Measurements from ENCODE around the gene DCHS1. TPM values are rescaled to one million over a fixed set of nuclear protein-coding genes. Genes with fewer than 3 reads are reported as not detected.

DCHS1 gene
- total and polyA plus RNA-seq, 8 donors = 0.76 to 22.8 (median 13.2) TPM

- no peaks in the 10 kb centered on the region for H3K9me3 ChIP-seq
- H3K4me3 ChIP-seq = peak overlapping the region in 1 of 4 donors; percentile 20
- H3K4me1 ChIP-seq = peaks cover 4 to 48% (median 10%) of the 10 kb centered on the region in 4 donors
- TF ChIP-seq POLR2A (IDR thresholded peaks at IDR 0.05) (no peak), POLR2AphosphoS5 (IDR thresholded peaks at IDR 0.05) (no peak), CTCF (IDR thresholded peaks at IDR 0.05) (no peak), EP300 (IDR thresholded peaks at IDR 0.05) (no peak)
- peaks cover 0 to 19% (median 0%) of the 10 kb centered on the region in 4 donors for H3K36me3 ChIP-seq
- DNase-seq = no peak
- H3K27me3 ChIP-seq = no peaks in the 10 kb centered on the region
- WGBS, 5 donors = 61 to 81% (median 73%) methylated on average over 22 of the region's 22 CpGs
- H3K27ac ChIP-seq = peak overlapping the region in 1 of 5 donors; percentile 35
- intact Hi-C loops (cut with DNase I; ENCODE audit: low total_unique reads) = no loop called here
These were observed 84.1 kb downstream of the DCHS1 start for GRCh38 chr11:6571434-6572008.

Other genes starting within 250 kb of the DCHS1 start
- 10 to 100 TPM; 19.4 to 60.1 (median 26.6) TPM for gene APBB1, start 236.7 kb downstream of the DCHS1 start, total RNA-seq
- gene APBB1, start 236.7 kb downstream of the DCHS1 start, polyA plus RNA-seq = 10 to 100 TPM; 18.8 to 22.8 (median 19.5) TPM
- gene HPX, start 214.8 kb downstream of the DCHS1 start, total RNA-seq = 10 to 100 TPM in 1 of 5 donors, not detected in 4; 27.2 TPM
- gene HPX, start 214.8 kb downstream of the DCHS1 start, polyA plus RNA-seq = 1 to 10 TPM in 2 of 3 donors, under 1 TPM in 1; 0.31 to 2.0 (median 1.5) TPM
- gene TRIM3, start 181.9 kb downstream of the DCHS1 start, total RNA-seq = 100 to 1,000 TPM in 1 of 5 donors, 10 to 100 TPM in 4; 10.9 to 474 (median 34.2) TPM
- 10 to 100 TPM; 12.8 to 50.1 (median 16.7) TPM for gene TRIM3, start 181.9 kb downstream of the DCHS1 start, polyA plus RNA-seq
- 10 to 100 TPM; 44.0 to 91.1 (median 76.4) TPM for gene ARFIP2, start 174.5 kb downstream of the DCHS1 start, total RNA-seq
- gene ARFIP2, start 174.5 kb downstream of the DCHS1 start, polyA plus RNA-seq = 10 to 100 TPM; 44.8 to 69.7 (median 52.0) TPM
- 100 to 1,000 TPM in 1 of 5 donors, 10 to 100 TPM in 3, 1 to 10 TPM in 1; 9.3 to 103 (median 25.9) TPM for gene TIMM10B, start 174.3 kb downstream of the DCHS1 start, total RNA-seq
- 10 to 100 TPM; 14.9 to 25.8 (median 25.3) TPM for gene TIMM10B, start 174.3 kb downstream of the DCHS1 start, polyA plus RNA-seq
- gene DNHD1, start 158.5 kb downstream of the DCHS1 start, total RNA-seq = 10 to 100 TPM; 10.6 to 45.1 (median 24.0) TPM
- 1 to 10 TPM; 1.8 to 4.8 (median 2.6) TPM for gene DNHD1, start 158.5 kb downstream of the DCHS1 start, polyA plus RNA-seq
- 10 to 100 TPM in 2 of 5 donors, 1 to 10 TPM in 3; 1.8 to 22.6 (median 7.6) TPM for gene RRP8, start 52.2 kb downstream of the DCHS1 start, total RNA-seq
- 10 to 100 TPM; 16.5 to 23.1 (median 18.0) TPM for gene RRP8, start 52.2 kb downstream of the DCHS1 start, polyA plus RNA-seq
- 100 to 1,000 TPM in 4 of 5 donors, 10 to 100 TPM in 1; 60.0 to 308 (median 123) TPM for gene ILK, start 52.0 kb downstream of the DCHS1 start, total RNA-seq
- 100 to 1,000 TPM; 123 to 138 (median 124) TPM for gene ILK, start 52.0 kb downstream of the DCHS1 start, polyA plus RNA-seq
- gene TAF10, start 43.6 kb downstream of the DCHS1 start, total RNA-seq = 100 to 1,000 TPM in 4 of 5 donors, 10 to 100 TPM in 1; 15.8 to 234 (median 163) TPM
- 100 to 1,000 TPM; 115 to 160 (median 154) TPM for gene TAF10, start 43.6 kb downstream of the DCHS1 start, polyA plus RNA-seq
- 100 to 1,000 TPM in 1 of 5 donors, 10 to 100 TPM in 4; 45.9 to 213 (median 91.5) TPM for gene TPP1, start 36.4 kb downstream of the DCHS1 start, total RNA-seq
- gene TPP1, start 36.4 kb downstream of the DCHS1 start, polyA plus RNA-seq = 10 to 100 TPM; 11.9 to 32.8 (median 26.1) TPM
- 100 to 1,000 TPM in 1 of 5 donors, 10 to 100 TPM in 3, 1 to 10 TPM in 1; 9.0 to 148 (median 20.4) TPM for gene MRPL17, start 27.5 kb upstream of the DCHS1 start, total RNA-seq
- 10 to 100 TPM; 43.2 to 52.2 (median 49.4) TPM for gene MRPL17, start 27.5 kb upstream of the DCHS1 start, polyA plus RNA-seq
- gene OR2AG2, start 116.2 kb upstream of the DCHS1 start, total RNA-seq = under 1 TPM in 2 of 5 donors, not detected in 3; 0.29 to 0.55 TPM
- not detected for gene OR2AG2, start 116.2 kb upstream of the DCHS1 start, polyA plus RNA-seq
- under 1 TPM in 1 of 5 donors, not detected in 4; under 0.01 TPM for gene OR2AG1, start 127.2 kb upstream of the DCHS1 start, total RNA-seq
- not detected for gene OR2AG1, start 127.2 kb upstream of the DCHS1 start, polyA plus RNA-seq
- under 1 TPM in 1 of 5 donors, not detected in 4; 0.55 TPM for gene OR6A2, start 143.9 kb upstream of the DCHS1 start, total RNA-seq
- gene OR6A2, start 143.9 kb upstream of the DCHS1 start, polyA plus RNA-seq = not detected
- gene OR10A5, start 189.9 kb upstream of the DCHS1 start, total RNA-seq = not detected
- gene OR10A5, start 189.9 kb upstream of the DCHS1 start, polyA plus RNA-seq = not detected
- not detected for gene OR10A2, start 207.2 kb upstream of the DCHS1 start, total RNA-seq
- gene OR10A2, start 207.2 kb upstream of the DCHS1 start, polyA plus RNA-seq = not detected
- gene OR10A4, start 220.8 kb upstream of the DCHS1 start, total RNA-seq = not detected
- not detected for gene OR10A4, start 220.8 kb upstream of the DCHS1 start, polyA plus RNA-seq
- gene OR2D2, start 236.7 kb upstream of the DCHS1 start, total RNA-seq = not detected
- not detected for gene OR2D2, start 236.7 kb upstream of the DCHS1 start, polyA plus RNA-seq